Erythroblast (primary cell): ENCODE measurements around the gene TMEM161B.

Experiments
- GATA1 ChIP-seq: IDR thresholded peaks from 2 replicates; pipeline ENCODE4 v1.6.1; 2011; ENCODE audit warnings: low read depth, mild to moderate bottlenecking, control low read depth, low read length, moderate library complexity
- POLR2A ChIP-seq: IDR thresholded peaks from 2 replicates; pipeline ENCODE4 v1.6.1; 2011; ENCODE audit warnings: mild to moderate bottlenecking, low read length

- no peak for TF ChIP-seq POLR2A
- no peak for TF ChIP-seq GATA1
These were observed 24.0 kb downstream of the TMEM161B start for GRCh38 chr5:88244686-88245085.
